Liver (tissue), 3 donors: Measurements from ENCODE around the gene KCNT1.

Experiments used
- CTCF ChIP-seq: fragments of 150-350 bp; IDR thresholded peaks from 2 replicates; pipeline ENCODE4 v1.5.1; 2017; ENCODE audit warnings: improper control_type of control experiment, low read depth, low read length; ENCODE audit not compliant: missing input control
- EGR1 ChIP-seq, 2 donors: IDR thresholded peaks; 2 replicates each; pipeline ENCODE4 v1.6.1; 2016 to 2018; ENCODE audit warnings: antibody characterized with exemption in 2 of 2, low read depth in 2 of 2
- GABPA ChIP-seq, 2 donors: IDR thresholded peaks in 1 of 2; conservative IDR thresholded peaks in 1 of 2; 2 replicates each; pipeline ENCODE4 v1.6.1; 2016; ENCODE audit warnings: antibody characterized with exemption in 2 of 2, mild to moderate bottlenecking in 1 of 2, moderate library complexity in 1 of 2
- RAD21 ChIP-seq, 2 donors: IDR thresholded peaks; 2 replicates each; pipeline ENCODE4 v1.6.1; 2016; ENCODE audit warnings: antibody characterized with exemption in 2 of 2, mild to moderate bottlenecking in 2 of 2
- donor health status: healthy.
- donor health status: healthy.

- no peak for TF ChIP-seq CTCF
- no peak for TF ChIP-seq RAD21 (IDR thresholded peaks at IDR 0.05)
- TF ChIP-seq GABPA (IDR thresholded peaks at IDR 0.05 in 1 of 2, conservative IDR thresholded peaks at IDR 0.05 in 1 of 2) = no peak
- no peak for TF ChIP-seq EGR1 (IDR thresholded peaks at IDR 0.05; ENCODE audit: low read depth in 2 of 2)
These were observed 31.0 kb upstream of the KCNT1 start for GRCh38 chr9:135670721-135671590.
